WTC11 (cell line): ENCODE results near the gene SCIMP. TPM values are rescaled to one million over a fixed set of nuclear protein-coding genes. Genes with fewer than 3 reads are reported as not detected.
"Not testable (repeated sequence)": the region's sequence is repeated elsewhere in the genome, so short reads cannot be mapped to it uniquely, and the experiment has no call there.

Source experiments
- ATAC-seq: fragments of 200-7000 bp; cut with Tn5 transposase; 2 replicates; pipeline ENCODE4 v1.10.0; 2021; ENCODE audit warnings: mild to moderate bottlenecking, moderate library complexity
- CTCF ChIA-PET: fragments of 300-600 bp; sonication (Branson Sonifier 250); formaldehyde crosslinking; loops from one replicate; lab custom pipeline; 2021; ENCODE audit warnings: antibody characterized with exemption; lab: Charles Lee
- POLR2A ChIA-PET: fragments of 350-600 bp; sonication (Branson Sonifier 250); formaldehyde crosslinking; loops from one replicate; lab custom pipeline; 2021; ENCODE audit warnings: antibody characterized with exemption; lab: Charles Lee
- DNase-seq: peaks from one replicate; pipeline ENCODE4 v3.0.0; 2021; ENCODE audit warnings: low spot score
- H3K27ac Mint-ChIP-seq: 2 replicates; pipeline ENCODE4 v1.8.0; 2021; ENCODE audit warnings: mixed read lengths
- H3K27me3 Mint-ChIP-seq: 2 replicates; pipeline ENCODE4 v1.8.0; 2021; ENCODE audit warnings: low read depth, mild to moderate bottlenecking, moderate library complexity, mixed read lengths
- H3K36me3 Mint-ChIP-seq: 2 replicates; pipeline ENCODE4 v1.8.0; 2021; ENCODE audit warnings: mixed read lengths
- H3K4me1 Mint-ChIP-seq: 2 replicates; pipeline ENCODE4 v1.8.0; 2022; ENCODE audit warnings: mixed read lengths
- H3K4me3 Mint-ChIP-seq: 2 replicates; pipeline ENCODE4 v1.8.0; 2021; ENCODE audit warnings: mild to moderate bottlenecking, moderate library complexity, mixed read lengths
- H3K9me3 Mint-ChIP-seq: 2 replicates; pipeline ENCODE4 v1.8.0; 2021; ENCODE audit warnings: mixed read lengths
- CREM ChIP-seq: sonication (generic); formaldehyde crosslinking; IDR thresholded peaks from 2 replicates; pipeline ENCODE4 v1.8.1; 2022; ENCODE audit warnings: mild to moderate bottlenecking, missing genetic modification reagents, moderate library complexity
- ELF4 ChIP-seq: sonication (generic); formaldehyde crosslinking; IDR thresholded peaks from 2 replicates; pipeline ENCODE4 v1.8.1; 2022; ENCODE audit warnings: low read depth, mild to moderate bottlenecking, moderate library complexity, missing genetic modification reagents
- GTF2I ChIP-seq: fragments of 250-450 bp; sonication (Bioruptor Pico); conservative IDR thresholded peaks from 2 replicates; pipeline ENCODE4 v1.4.0; 2021; ENCODE audit warnings: mild to moderate bottlenecking
- JAZF1 ChIP-seq: fragments of 250-450 bp; sonication (Bioruptor Pico); IDR thresholded peaks from 2 replicates; pipeline ENCODE4 v1.9.0; 2021; ENCODE audit warnings: moderate library complexity, mild to moderate bottlenecking, inconsistent platforms
- JUN ChIP-seq: sonication (generic); formaldehyde crosslinking; IDR thresholded peaks from 2 replicates; pipeline ENCODE4 v1.8.0; 2023; ENCODE audit warnings: mild to moderate bottlenecking, missing genetic modification reagents
- NFYB ChIP-seq: sonication (generic); formaldehyde crosslinking; conservative IDR thresholded peaks from 2 replicates; pipeline ENCODE4 v1.8.0; 2022; ENCODE audit warnings: low read depth, missing genetic modification reagents
- NR2C2 ChIP-seq: sonication (generic); formaldehyde crosslinking; IDR thresholded peaks from 2 replicates; pipeline ENCODE4 v1.8.0; 2022; ENCODE audit warnings: mild to moderate bottlenecking, missing genetic modification reagents
- SOX15 ChIP-seq: fragments of 250-450 bp; sonication (Bioruptor Pico); IDR thresholded peaks from 2 replicates; pipeline ENCODE4 v1.9.0; 2021; ENCODE audit warnings: mild to moderate bottlenecking
- ZNF219 ChIP-seq: sonication (generic); formaldehyde crosslinking; IDR thresholded peaks from 2 replicates; pipeline ENCODE4 v1.8.0; 2023; ENCODE audit warnings: missing genetic modification reagents, mild to moderate bottlenecking, borderline replicate concordance
- ZNF416 ChIP-seq: fragments of 250-450 bp; sonication (Bioruptor Pico); IDR thresholded peaks from 2 replicates; pipeline ENCODE4 v1.9.0; 2021; ENCODE audit warnings: mild to moderate bottlenecking, inconsistent platforms
- ZNF423 ChIP-seq: fragments of 250-450 bp; sonication (Bioruptor Pico); IDR thresholded peaks from 2 replicates; pipeline ENCODE4 v2.1.2; 2022; ENCODE audit warnings: mild to moderate bottlenecking, moderate library complexity
- ZNF671 ChIP-seq: fragments of 250-450 bp; sonication (Bioruptor Pico); IDR thresholded peaks from 2 replicates; pipeline ENCODE4 v1.8.0; 2021; ENCODE audit warnings: mild to moderate bottlenecking
- total RNA-seq: library from RNA; stranded (reverse); gene quantifications from 3 replicates; pipeline ENCODE4 v1.2.3, GENCODE V29; 2021
- TF ChIP-seq, protein P1 (sequence below): fragments of 250-450 bp; sonication (Bioruptor Pico); IDR thresholded peaks from 2 replicates; pipeline ENCODE4 v1.8.0; 2021; ENCODE audit warnings: mild to moderate bottlenecking
- TF ChIP-seq, protein P2 (sequence below): sonication (generic); formaldehyde crosslinking; IDR thresholded peaks from 2 replicates; pipeline ENCODE4 v1.8.1; 2022; ENCODE audit warnings: mild to moderate bottlenecking, missing genetic modification reagents, moderate library complexity, borderline replicate concordance
- TF ChIP-seq, protein P3 (sequence below): sonication (generic); formaldehyde crosslinking; IDR thresholded peaks from 2 replicates; pipeline ENCODE4 v1.8.0; 2023; ENCODE audit warnings: missing genetic modification reagents
- TF ChIP-seq, protein P4 (sequence below): fragments of 200-600 bp; IDR thresholded peaks from 2 replicates; pipeline ENCODE4 v1.8.0; 2022; ENCODE audit warnings: antibody characterized with exemption

SCIMP gene
- total RNA-seq, 1 experiment from 2014 or later = not detected

DNA sequence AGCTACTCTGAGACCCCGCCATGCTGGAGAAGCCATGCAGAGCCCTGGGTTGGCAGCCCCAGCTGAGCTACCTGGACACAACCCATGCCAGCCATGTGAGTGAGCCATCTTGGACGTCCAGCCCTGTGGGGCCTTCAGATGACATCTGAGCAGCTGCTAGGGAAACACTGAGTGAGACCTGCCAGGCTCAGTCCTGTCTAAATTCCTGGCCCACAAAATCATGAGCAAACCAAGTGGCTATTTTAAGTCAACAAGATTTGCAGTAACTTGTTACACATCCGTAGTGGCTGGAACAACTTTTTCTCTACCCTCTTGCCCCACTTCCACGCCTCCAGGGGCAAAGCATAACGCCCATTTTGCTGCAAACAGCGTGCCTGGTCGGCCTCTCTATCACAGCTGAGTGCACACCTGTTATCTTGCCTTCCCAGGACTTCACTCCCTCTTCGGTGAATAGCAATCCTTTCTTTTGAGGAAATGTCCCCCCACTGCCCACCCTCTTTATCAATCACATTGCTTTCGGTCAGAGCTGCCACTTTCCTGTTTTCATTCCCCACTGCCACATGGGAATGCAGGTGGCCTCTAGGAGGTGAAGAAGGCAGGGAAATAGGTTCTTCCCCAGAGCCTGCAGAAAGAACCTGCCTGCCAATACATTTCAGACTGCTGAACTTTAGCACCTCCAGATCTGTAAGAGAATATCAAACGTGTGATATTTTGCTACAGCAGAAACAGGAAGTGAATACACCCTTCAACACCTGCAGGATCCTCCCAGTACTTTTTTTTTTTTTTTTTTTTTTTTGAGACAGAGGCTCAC is 7.4 kb upstream of the SCIMP start (continued):
- TF ChIP-seq NFYB (CRISPR knock-in tag) = no peak
- no peak for TF ChIP-seq ZNF671
- no peak for TF ChIP-seq ZNF416 (CRISPR knock-in tag)
- TF ChIP-seq, all 79 proteins: peak for 0

DNA sequence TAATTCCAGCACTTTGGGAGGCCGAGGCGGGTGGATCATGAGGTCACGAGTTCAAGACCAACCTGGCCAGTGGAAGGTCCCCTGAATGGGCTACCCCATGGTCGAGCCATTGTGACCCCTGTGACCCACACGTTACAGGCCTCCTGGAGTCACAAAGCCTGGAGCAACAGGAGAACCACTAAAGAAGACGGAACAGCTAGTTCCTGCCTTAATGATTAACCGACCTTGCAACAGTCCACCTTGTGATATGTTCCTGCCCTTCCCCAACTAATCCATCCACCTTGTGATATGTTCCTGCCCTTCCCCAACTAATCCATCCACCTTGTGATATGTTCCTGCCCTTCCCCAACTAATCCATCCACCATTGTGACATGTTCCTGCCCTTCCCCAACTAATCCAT is 5.1 kb upstream of the SCIMP start:
- H3K4me1 Mint-ChIP-seq, H3K27ac Mint-ChIP-seq, POLR2A ChIA-PET, DNase-seq, H3K27me3 Mint-ChIP-seq, H3K9me3 Mint-ChIP-seq, H3K4me3 Mint-ChIP-seq, CTCF ChIA-PET, H3K36me3 Mint-ChIP-seq, ATAC-seq: not testable (repeated sequence)

DNA sequence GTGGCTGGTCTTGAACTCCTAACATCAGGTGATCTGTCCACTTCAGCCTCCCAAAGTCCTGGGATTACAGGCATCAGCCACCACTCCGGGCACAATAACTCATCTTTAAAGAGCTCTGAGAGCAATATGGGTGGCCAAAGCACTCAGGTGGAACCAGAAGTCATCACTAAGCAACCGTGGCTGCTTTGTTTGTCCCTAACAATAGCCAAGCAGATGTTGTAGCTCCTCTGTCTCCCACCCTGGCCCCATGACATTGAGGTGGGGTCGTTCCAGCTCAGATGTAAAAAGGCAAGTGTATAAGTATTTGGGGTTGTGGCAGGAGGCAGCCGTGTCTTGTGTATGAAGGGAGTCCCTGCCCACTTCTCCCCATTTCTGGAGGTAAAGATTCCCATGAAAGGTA is 3.7 kb upstream of the SCIMP start:
- H3K4me3 Mint-ChIP-seq = no peak overlapping the region
- no peaks in the 10 kb centered on the region for H3K36me3 Mint-ChIP-seq
- TF ChIP-seq ZNF219 (no peak), JUN (CRISPR knock-in tag) (no peak), GTF2I (CRISPR knock-in tag) (no peak), ELF4 (no peak), JAZF1 (CRISPR knock-in tag) (no peak), SOX15 (CRISPR knock-in tag) (no peak)
- TF ChIP-seq, protein P1, sequence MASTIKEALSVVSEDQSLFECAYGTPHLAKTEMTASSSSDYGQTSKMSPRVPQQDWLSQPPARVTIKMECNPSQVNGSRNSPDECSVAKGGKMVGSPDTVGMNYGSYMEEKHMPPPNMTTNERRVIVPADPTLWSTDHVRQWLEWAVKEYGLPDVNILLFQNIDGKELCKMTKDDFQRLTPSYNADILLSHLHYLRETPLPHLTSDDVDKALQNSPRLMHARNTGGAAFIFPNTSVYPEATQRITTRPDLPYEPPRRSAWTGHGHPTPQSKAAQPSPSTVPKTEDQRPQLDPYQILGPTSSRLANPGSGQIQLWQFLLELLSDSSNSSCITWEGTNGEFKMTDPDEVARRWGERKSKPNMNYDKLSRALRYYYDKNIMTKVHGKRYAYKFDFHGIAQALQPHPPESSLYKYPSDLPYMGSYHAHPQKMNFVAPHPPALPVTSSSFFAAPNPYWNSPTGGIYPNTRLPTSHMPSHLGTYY (CRISPR knock-in tag) = no peak
- no peaks in the 10 kb centered on the region; the same call in 1 of the 2 replicates for H3K27me3 Mint-ChIP-seq
- CTCF ChIA-PET = interaction anchor here (0.9 to 2.2 kb wide), 4 partner anchors 16 to 271 kb away, joined by 3 to 16 read pairs (median 6); partner anchors contain the start of genes SPAG7 and ZNF594
- no peak for DNase-seq
- no peak for ATAC-seq
- POLR2A ChIA-PET = no interaction called here
- no peaks in the 10 kb centered on the region; the same call in 1 of the 2 replicates for H3K4me1 Mint-ChIP-seq
- no peak overlapping the region for H3K27ac Mint-ChIP-seq
- no peaks in the 10 kb centered on the region for H3K9me3 Mint-ChIP-seq

DNA sequence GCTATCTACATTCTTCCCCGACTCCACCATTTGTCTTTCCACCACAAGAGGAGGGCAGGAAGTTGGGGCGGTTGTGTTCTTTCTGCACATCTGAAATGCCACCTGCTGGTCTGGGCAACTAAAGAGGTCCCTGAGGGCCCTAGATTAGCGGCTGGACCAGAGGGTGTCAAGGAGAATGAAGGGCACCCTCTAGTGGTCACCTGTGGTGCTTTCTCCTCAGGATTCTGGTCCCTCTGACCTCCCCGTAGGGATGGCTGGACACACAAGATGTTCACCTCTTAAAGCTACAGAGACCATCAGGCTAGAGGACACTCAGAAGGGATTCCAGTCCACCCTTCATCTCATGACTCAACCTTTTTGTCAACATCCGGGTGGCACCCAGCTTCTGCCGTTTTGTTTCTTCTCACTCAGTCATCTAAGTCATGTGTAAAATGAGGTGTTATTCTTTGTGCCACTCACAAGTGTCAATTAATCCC is 2.9 kb upstream of the SCIMP start:
- peak; percentile 37; the same call in 1 of the 2 replicates for TF ChIP-seq ZNF423 (CRISPR knock-in tag)
- no peak for TF ChIP-seq NR2C2 (CRISPR knock-in tag)
- TF ChIP-seq JAZF1 (CRISPR knock-in tag) = no peak
- TF ChIP-seq, protein P2, sequence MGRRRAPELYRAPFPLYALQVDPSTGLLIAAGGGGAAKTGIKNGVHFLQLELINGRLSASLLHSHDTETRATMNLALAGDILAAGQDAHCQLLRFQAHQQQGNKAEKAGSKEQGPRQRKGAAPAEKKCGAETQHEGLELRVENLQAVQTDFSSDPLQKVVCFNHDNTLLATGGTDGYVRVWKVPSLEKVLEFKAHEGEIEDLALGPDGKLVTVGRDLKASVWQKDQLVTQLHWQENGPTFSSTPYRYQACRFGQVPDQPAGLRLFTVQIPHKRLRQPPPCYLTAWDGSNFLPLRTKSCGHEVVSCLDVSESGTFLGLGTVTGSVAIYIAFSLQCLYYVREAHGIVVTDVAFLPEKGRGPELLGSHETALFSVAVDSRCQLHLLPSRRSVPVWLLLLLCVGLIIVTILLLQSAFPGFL = no peak
- TF ChIP-seq, protein P3, sequence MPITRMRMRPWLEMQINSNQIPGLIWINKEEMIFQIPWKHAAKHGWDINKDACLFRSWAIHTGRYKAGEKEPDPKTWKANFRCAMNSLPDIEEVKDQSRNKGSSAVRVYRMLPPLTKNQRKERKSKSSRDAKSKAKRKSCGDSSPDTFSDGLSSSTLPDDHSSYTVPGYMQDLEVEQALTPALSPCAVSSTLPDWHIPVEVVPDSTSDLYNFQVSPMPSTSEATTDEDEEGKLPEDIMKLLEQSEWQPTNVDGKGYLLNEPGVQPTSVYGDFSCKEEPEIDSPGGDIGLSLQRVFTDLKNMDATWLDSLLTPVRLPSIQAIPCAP (CRISPR knock-in tag) = no peak
- TF ChIP-seq CREM (CRISPR knock-in tag) = no peak
- TF ChIP-seq, protein P4, sequence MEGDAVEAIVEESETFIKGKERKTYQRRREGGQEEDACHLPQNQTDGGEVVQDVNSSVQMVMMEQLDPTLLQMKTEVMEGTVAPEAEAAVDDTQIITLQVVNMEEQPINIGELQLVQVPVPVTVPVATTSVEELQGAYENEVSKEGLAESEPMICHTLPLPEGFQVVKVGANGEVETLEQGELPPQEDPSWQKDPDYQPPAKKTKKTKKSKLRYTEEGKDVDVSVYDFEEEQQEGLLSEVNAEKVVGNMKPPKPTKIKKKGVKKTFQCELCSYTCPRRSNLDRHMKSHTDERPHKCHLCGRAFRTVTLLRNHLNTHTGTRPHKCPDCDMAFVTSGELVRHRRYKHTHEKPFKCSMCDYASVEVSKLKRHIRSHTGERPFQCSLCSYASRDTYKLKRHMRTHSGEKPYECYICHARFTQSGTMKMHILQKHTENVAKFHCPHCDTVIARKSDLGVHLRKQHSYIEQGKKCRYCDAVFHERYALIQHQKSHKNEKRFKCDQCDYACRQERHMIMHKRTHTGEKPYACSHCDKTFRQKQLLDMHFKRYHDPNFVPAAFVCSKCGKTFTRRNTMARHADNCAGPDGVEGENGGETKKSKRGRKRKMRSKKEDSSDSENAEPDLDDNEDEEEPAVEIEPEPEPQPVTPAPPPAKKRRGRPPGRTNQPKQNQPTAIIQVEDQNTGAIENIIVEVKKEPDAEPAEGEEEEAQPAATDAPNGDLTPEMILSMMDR = peak; percentile 70
- no peak for TF ChIP-seq ELF4
- TF ChIP-seq, all 79 proteins: peak for 2
- POLR2A ChIA-PET = interaction anchor here (0.6 kb wide), 1 partner anchor 43 kb away, joined by 4 read pairs; no protein-coding TSS in a partner anchor

More for the DNA sequence above, 2.9 kb upstream of the SCIMP start:
- Mint-ChIP-seq H3K27me3 (no peaks in the 10 kb centered on the region; the same call in 1 of the 2 replicates), H3K9me3 (no peaks in the 10 kb centered on the region), H3K4me3 (no peak overlapping the region), H3K36me3 (no peaks in the 10 kb centered on the region), H3K27ac (no peak overlapping the region), H3K4me1 (no peaks in the 10 kb centered on the region; the same call in 1 of the 2 replicates)
- DNase-seq = peak; percentile 74
- peak; percentile 95 for ATAC-seq
- CTCF ChIA-PET = interaction anchor here (0.5 to 2.2 kb wide), 29 partner anchors 9 to 270 kb away, joined by 3 to 16 read pairs (median 3); partner anchors contain the start of genes DERL2, MIS12, SPAG7 and ZNF594
